ENCODE measurements around the gene MORC4. TPM values are rescaled to one million over a fixed set of nuclear protein-coding genes. Genes with fewer than 3 reads are reported as not detected.

MORC4 gene
- total and polyA plus RNA-seq, 2 donors from 2014 or later: 8.2 to 12.6 TPM

- no peaks in the 10 kb centered on the region for H3K27me3 ChIP-seq (ENCODE audit: control insufficient read depth, insufficient read depth, low read length)
- no peak overlapping the region for H3K4me3 ChIP-seq (ENCODE audit: low read length in 3 of 3)
- H3K36me3 ChIP-seq (ENCODE audit: control insufficient read depth in 2 of 3, insufficient read depth in 3 of 3, low read length in 3 of 3): no peaks in the 10 kb centered on the region
- no peak for TF ChIP-seq CTCF (IDR thresholded peaks at IDR 0.05; ENCODE audit: borderline replicate concordance, extremely low read depth, insufficient read depth)
- DNase-seq (no peak), FAIRE-seq (no peak)
- H3K9me3 ChIP-seq (ENCODE audit: control insufficient read depth in 2 of 3, insufficient read depth in 1 of 3, low read length in 3 of 3): no peaks in the 10 kb centered on the region
- H3K9ac ChIP-seq (ENCODE audit: low read length in 3 of 3): no peak overlapping the region
- no peak overlapping the region for H3K27ac ChIP-seq (ENCODE audit: low read depth in 2 of 2, low read length in 2 of 2)
- intact Hi-C loops (cut with DNase I): no loop called here
- H3K4me1 ChIP-seq (ENCODE audit: control insufficient read depth in 2 of 3, insufficient read depth in 2 of 3, low read depth in 1 of 3, low read length in 3 of 3): no peaks in the 10 kb centered on the region
These were observed 12.5 kb downstream of the MORC4 start for GRCh38 chrX:106987488-106987887.

- H3K27me3 ChIP-seq (ENCODE audit: control insufficient read depth, insufficient read depth, low read length): no peaks in the 10 kb centered on the region
- no peak overlapping the region for H3K27ac ChIP-seq (ENCODE audit: low read depth in 2 of 2, low read length in 2 of 2)
- FAIRE-seq (no peak), DNase-seq (no peak)
- no peak overlapping the region for H3K4me3 ChIP-seq (ENCODE audit: low read length in 3 of 3)
- TF ChIP-seq CTCF (IDR thresholded peaks at IDR 0.05; ENCODE audit: borderline replicate concordance, extremely low read depth, insufficient read depth): no peak
- no peaks in the 10 kb centered on the region for H3K36me3 ChIP-seq (ENCODE audit: control insufficient read depth in 2 of 3, insufficient read depth in 3 of 3, low read length in 3 of 3)
- intact Hi-C loops (cut with DNase I): no loop called here
- H3K4me1 ChIP-seq (ENCODE audit: control insufficient read depth in 2 of 3, insufficient read depth in 2 of 3, low read depth in 1 of 3, low read length in 3 of 3): no peaks in the 10 kb centered on the region
- no peaks in the 10 kb centered on the region for H3K9me3 ChIP-seq (ENCODE audit: control insufficient read depth in 2 of 3, insufficient read depth in 1 of 3, low read length in 3 of 3)
- H3K9ac ChIP-seq (ENCODE audit: low read length in 3 of 3): no peak overlapping the region
These were observed 18.9 kb downstream of the MORC4 start for GRCh38 chrX:106980952-106981626.

- Histone ChIP-seq H3K4me1 (ENCODE audit: control insufficient read depth in 2 of 3, insufficient read depth in 2 of 3, low read depth in 1 of 3, low read length in 3 of 3) (no peaks in the 10 kb centered on the region), H3K36me3 (ENCODE audit: control insufficient read depth in 2 of 3, insufficient read depth in 3 of 3, low read length in 3 of 3) (no peaks in the 10 kb centered on the region), H3K9me3 (ENCODE audit: control insufficient read depth in 2 of 3, insufficient read depth in 1 of 3, low read length in 3 of 3) (no peaks in the 10 kb centered on the region), H3K4me3 (ENCODE audit: low read length in 3 of 3) (no peak overlapping the region), H3K27ac (ENCODE audit: low read depth in 2 of 2, low read length in 2 of 2) (no peak overlapping the region), H3K9ac (ENCODE audit: low read length in 3 of 3) (no peak overlapping the region), H3K27me3 (ENCODE audit: control insufficient read depth, insufficient read depth, low read length) (no peaks in the 10 kb centered on the region)
- intact Hi-C loops (cut with DNase I): no loop called here
- FAIRE-seq (no peak), DNase-seq (no peak)
- no peak for TF ChIP-seq CTCF (IDR thresholded peaks at IDR 0.05; ENCODE audit: borderline replicate concordance, extremely low read depth, insufficient read depth)
These were observed 23.6 kb downstream of the MORC4 start for GRCh38 chrX:106976416-106976815.
